GM23248 (cell line): ENCODE measurements around the gene EHD4.

Source experiments
- EZH2 ChIP-seq: fragments of 200-600 bp; sonication (generic); IDR thresholded peaks from 2 replicates; pipeline ENCODE4 v1.6.1; 2018; ENCODE audit warnings: antibody characterized with exemption, mild to moderate bottlenecking; ENCODE audit not compliant: insufficient read depth, poor library complexity, severe bottlenecking
- EZH2phosphoT487 ChIP-seq: fragments of 200-600 bp; sonication (generic); IDR thresholded peaks from 2 replicates; pipeline ENCODE4 v1.6.1; 2018; ENCODE audit warnings: antibody characterized with exemption, moderate library complexity, mild to moderate bottlenecking, low read depth; ENCODE audit not compliant: insufficient read depth

GRCh38 chr15:42011074-42011473 is 38.7 kb upstream of the EHD4 start:
- TF ChIP-seq EZH2phosphoT487: no peak
- no peak for TF ChIP-seq EZH2
